Measurements from ENCODE around the gene ASB16. TPM values are rescaled to one million over a fixed set of nuclear protein-coding genes. Genes with fewer than 3 reads are reported as not detected.
A peak's percentile ranks its signal among the peaks of the same experiment; 100 is the strongest.

The ASB16 gene
- polyA plus RNA-seq, 1 of the 3 experiments (the other 2 are of a cell fraction), result not detected

DNA sequence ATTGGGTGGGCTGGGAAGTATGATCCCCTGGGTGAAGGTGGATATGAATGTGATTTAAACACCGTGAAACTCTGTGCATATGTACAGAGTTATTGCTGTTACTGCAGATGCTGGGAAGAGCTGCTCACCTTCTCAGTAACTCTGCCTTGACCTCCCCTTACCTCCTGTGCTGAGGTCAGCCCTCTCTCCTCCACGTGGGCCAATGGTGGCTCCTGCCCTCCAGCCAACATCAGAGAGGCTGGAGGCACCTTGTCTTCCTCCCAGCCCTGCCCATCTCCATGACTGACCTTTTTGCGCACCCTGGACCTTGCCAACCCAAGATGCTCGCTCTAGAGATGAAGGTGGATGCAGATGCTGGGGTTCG is 387 bp upstream of the ASB16 start:
- no peak for DNase-seq
- H3F3A ChIP-seq (replicated peaks; ENCODE audit: insufficient read depth), result peaks cover 7% of the 10 kb centered on the region
- no peak overlapping the region for H2AFZ ChIP-seq (ENCODE audit: low read depth)
- no peaks in the 10 kb centered on the region for H3K79me2 ChIP-seq (ENCODE audit: insufficient read depth)
- H3K4me1 ChIP-seq (ENCODE audit: control insufficient read depth in 1 of 2, insufficient read depth in 2 of 2, low read depth in 1 of 2, low read length in 1 of 2), result peaks cover 7 to 11% of the 10 kb centered on the region in 2 experiments; a peak in 1 of 4 replicates
- no peaks in the 10 kb centered on the region for H3K36me3 ChIP-seq (replicated peaks in 1 of 2; ENCODE audit: control insufficient read depth in 1 of 2, insufficient read depth in 2 of 2, low read length in 1 of 2)
- H3K4me3 ChIP-seq (ENCODE audit: low read depth in 2 of 2, low read length in 1 of 2), result no peak overlapping the region
- 67% methylated on average over 4 of the region's 5 CpGs for WGBS (ENCODE audit: low lambda C conversion rate)
- no peaks in the 10 kb centered on the region for H3K27me3 ChIP-seq (ENCODE audit: insufficient read depth)
- H3K9me3 ChIP-seq, result no peaks in the 10 kb centered on the region
- POLR2A ChIA-PET, result no interaction called here
- H4K20me1 ChIP-seq (ENCODE audit: insufficient read depth), result no peaks in the 10 kb centered on the region
- no peak overlapping the region for H3K9ac ChIP-seq
- CTCF ChIA-PET, result interaction anchor here (0.7 to 2.1 kb wide), 7 partner anchors 15 to 1049 kb away, joined by 3 to 7 read pairs (median 3); partner anchors contain the start of genes HDAC5 and TMUB2
- TF ChIP-seq, protein P1, sequence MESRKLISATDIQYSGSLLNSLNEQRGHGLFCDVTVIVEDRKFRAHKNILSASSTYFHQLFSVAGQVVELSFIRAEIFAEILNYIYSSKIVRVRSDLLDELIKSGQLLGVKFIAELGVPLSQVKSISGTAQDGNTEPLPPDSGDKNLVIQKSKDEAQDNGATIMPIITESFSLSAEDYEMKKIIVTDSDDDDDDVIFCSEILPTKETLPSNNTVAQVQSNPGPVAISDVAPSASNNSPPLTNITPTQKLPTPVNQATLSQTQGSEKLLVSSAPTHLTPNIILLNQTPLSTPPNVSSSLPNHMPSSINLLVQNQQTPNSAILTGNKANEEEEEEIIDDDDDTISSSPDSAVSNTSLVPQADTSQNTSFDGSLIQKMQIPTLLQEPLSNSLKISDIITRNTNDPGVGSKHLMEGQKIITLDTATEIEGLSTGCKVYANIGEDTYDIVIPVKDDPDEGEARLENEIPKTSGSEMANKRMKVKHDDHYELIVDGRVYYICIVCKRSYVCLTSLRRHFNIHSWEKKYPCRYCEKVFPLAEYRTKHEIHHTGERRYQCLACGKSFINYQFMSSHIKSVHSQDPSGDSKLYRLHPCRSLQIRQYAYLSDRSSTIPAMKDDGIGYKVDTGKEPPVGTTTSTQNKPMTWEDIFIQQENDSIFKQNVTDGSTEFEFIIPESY (IDR thresholded peaks at IDR 0.05; ENCODE audit: borderline replicate concordance, low read depth), result no peak
- TF ChIP-seq FOXM1 (IDR thresholded peaks at IDR 0.05; ENCODE audit: low read depth) (no peak), MXI1 (IDR thresholded peaks at IDR 0.05; ENCODE audit: low read depth, low read length) (no peak), NRF1 (IDR thresholded peaks at IDR 0.05; ENCODE audit: low read depth, low read length) (no peak), POLR2AphosphoS5 (IDR thresholded peaks at IDR 0.05; ENCODE audit: low read depth, low read length) (no peak), CHD2 (IDR thresholded peaks at IDR 0.05; ENCODE audit: low read length, partially characterized antibody) (no peak), EZH2phosphoT487 (IDR thresholded peaks at IDR 0.05; ENCODE audit: borderline replicate concordance, low read depth) (no peak), FOXJ3 (CRISPR knock-in tag; IDR thresholded peaks at IDR 0.05) (no peak), TCF12 (IDR thresholded peaks at IDR 0.05) (no peak), YY1 (IDR thresholded peaks at IDR 0.05; ENCODE audit: low read depth) (no peak)
- no peak overlapping the region for H3K27ac ChIP-seq (ENCODE audit: low read depth in 2 of 2, low read length in 1 of 2)
- no peaks in the 10 kb centered on the region for H3K9me2 ChIP-seq
- H3K4me2 ChIP-seq, result peak overlapping the region; percentile 7; the same call in 1 of the 2 replicates

DNA sequence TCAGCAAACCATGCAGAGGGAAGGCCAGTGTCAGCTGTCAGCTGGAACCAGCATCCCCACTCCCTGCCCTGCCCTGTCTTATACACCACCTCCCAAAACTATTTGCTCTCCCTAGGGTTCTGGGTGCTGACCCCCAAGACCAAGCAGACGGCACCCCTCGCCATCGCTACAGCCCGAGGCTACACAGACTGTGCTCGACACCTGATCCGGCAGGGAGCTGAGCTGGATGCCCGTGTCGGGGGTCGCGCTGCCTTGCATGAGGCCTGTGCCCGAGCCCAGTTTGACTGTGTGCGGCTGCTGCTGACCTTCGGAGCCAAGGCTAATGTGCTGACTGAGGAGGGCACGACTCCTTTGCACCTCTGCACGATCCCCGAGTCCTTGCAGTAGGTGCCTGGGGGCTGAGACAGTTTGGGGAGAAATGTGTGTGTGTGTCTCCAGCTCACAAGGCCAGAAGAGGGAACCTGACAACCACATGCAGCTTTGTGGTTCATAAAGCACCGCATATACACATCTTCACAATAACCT is 1.5 kb downstream of the ASB16 start:
- ChIA-PET CTCF (interaction anchor here (1.0 to 1.4 kb wide), 9 partner anchors 12 to 262 kb away, joined by 3 to 6 read pairs (median 3); partner anchors contain the start of gene HDAC5), POLR2A (interaction anchor here (0.6 to 1.4 kb wide), 3 partner anchors 15 to 28 kb away, joined by 4 read pairs; partner anchors contain the start of gene TMUB2)
- TF ChIP-seq FOSL2 (IDR thresholded peaks at IDR 0.05; ENCODE audit: borderline replicate concordance, low read depth) (no peak), TAF1 (IDR thresholded peaks at IDR 0.05; ENCODE audit: borderline replicate concordance, low read depth, low read length) (no peak), POLR2AphosphoS5 (IDR thresholded peaks at IDR 0.05; ENCODE audit: low read depth, low read length) (no peak), FOXJ3 (CRISPR knock-in tag; IDR thresholded peaks at IDR 0.05) (no peak), NRF1 (IDR thresholded peaks at IDR 0.05; ENCODE audit: low read depth, low read length) (no peak), SIN3A (IDR thresholded peaks at IDR 0.05; ENCODE audit: borderline replicate concordance, low read depth, low read length) (no peak)
- TF ChIP-seq, protein P1 (IDR thresholded peaks at IDR 0.05; ENCODE audit: borderline replicate concordance, low read depth), result no peak
- TF ChIP-seq, protein P2, sequence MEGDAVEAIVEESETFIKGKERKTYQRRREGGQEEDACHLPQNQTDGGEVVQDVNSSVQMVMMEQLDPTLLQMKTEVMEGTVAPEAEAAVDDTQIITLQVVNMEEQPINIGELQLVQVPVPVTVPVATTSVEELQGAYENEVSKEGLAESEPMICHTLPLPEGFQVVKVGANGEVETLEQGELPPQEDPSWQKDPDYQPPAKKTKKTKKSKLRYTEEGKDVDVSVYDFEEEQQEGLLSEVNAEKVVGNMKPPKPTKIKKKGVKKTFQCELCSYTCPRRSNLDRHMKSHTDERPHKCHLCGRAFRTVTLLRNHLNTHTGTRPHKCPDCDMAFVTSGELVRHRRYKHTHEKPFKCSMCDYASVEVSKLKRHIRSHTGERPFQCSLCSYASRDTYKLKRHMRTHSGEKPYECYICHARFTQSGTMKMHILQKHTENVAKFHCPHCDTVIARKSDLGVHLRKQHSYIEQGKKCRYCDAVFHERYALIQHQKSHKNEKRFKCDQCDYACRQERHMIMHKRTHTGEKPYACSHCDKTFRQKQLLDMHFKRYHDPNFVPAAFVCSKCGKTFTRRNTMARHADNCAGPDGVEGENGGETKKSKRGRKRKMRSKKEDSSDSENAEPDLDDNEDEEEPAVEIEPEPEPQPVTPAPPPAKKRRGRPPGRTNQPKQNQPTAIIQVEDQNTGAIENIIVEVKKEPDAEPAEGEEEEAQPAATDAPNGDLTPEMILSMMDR (IDR thresholded peaks at IDR 0.05), result no peak
- TF ChIP-seq, protein P3, sequence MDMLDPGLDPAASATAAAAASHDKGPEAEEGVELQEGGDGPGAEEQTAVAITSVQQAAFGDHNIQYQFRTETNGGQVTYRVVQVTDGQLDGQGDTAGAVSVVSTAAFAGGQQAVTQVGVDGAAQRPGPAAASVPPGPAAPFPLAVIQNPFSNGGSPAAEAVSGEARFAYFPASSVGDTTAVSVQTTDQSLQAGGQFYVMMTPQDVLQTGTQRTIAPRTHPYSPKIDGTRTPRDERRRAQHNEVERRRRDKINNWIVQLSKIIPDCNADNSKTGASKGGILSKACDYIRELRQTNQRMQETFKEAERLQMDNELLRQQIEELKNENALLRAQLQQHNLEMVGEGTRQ (IDR thresholded peaks at IDR 0.05; ENCODE audit: borderline replicate concordance, low read depth, low read length), result no peak
- TF ChIP-seq, protein P4, sequence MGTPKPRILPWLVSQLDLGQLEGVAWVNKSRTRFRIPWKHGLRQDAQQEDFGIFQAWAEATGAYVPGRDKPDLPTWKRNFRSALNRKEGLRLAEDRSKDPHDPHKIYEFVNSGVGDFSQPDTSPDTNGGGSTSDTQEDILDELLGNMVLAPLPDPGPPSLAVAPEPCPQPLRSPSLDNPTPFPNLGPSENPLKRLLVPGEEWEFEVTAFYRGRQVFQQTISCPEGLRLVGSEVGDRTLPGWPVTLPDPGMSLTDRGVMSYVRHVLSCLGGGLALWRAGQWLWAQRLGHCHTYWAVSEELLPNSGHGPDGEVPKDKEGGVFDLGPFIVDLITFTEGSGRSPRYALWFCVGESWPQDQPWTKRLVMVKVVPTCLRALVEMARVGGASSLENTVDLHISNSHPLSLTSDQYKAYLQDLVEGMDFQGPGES (IDR thresholded peaks at IDR 0.05; ENCODE audit: low read depth, low read length), result no peak

More for the DNA sequence above, 1.5 kb downstream of the ASB16 start:
- Histone ChIP-seq H3K4me3 (ENCODE audit: low read depth in 2 of 2, low read length in 1 of 2) (no peak overlapping the region), H4K20me1 (ENCODE audit: insufficient read depth) (no peaks in the 10 kb centered on the region), H3K27ac (ENCODE audit: low read depth in 2 of 2, low read length in 1 of 2) (no peak overlapping the region), H3F3A (replicated peaks; ENCODE audit: insufficient read depth) (peaks cover 12% of the 10 kb centered on the region), H3K9me3 (no peaks in the 10 kb centered on the region), H3K27me3 (ENCODE audit: insufficient read depth) (no peaks in the 10 kb centered on the region), H3K4me1 (ENCODE audit: control insufficient read depth in 1 of 2, insufficient read depth in 2 of 2, low read depth in 1 of 2, low read length in 1 of 2) (peaks cover 7 to 11% of the 10 kb centered on the region in 2 experiments; a peak in 1 of 4 replicates), H2AFZ (ENCODE audit: low read depth) (no peak overlapping the region), H3K9ac (no peak overlapping the region), H3K9me2 (no peaks in the 10 kb centered on the region), H3K36me3 (replicated peaks in 1 of 2; ENCODE audit: control insufficient read depth in 1 of 2, insufficient read depth in 2 of 2, low read length in 1 of 2) (peaks cover 0 to 2% of the 10 kb centered on the region in 2 experiments), H3K4me2 (no peak overlapping the region), H3K79me2 (ENCODE audit: insufficient read depth) (no peaks in the 10 kb centered on the region)
- WGBS (ENCODE audit: low lambda C conversion rate), result 96% methylated on average over 11 of the region's 17 CpGs
- no peak for DNase-seq

All from SK-N-SH (cell line).